Caki2 (cell line): Measurements from ENCODE around the gene ADAMTS2. TPM values are rescaled to one million over a fixed set of nuclear protein-coding genes. Genes with fewer than 3 reads are reported as not detected.

Source experiments
- DNase-seq: peaks from one replicate; pipeline ENCODE4 v3.0.0-alpha.2; 2015; ENCODE audit warnings: low read depth
- in situ Hi-C: cut with HindIII; loops from 2 replicates; pipeline ENCODE4 v1.10.0; 2016; ENCODE audit warnings: low sequenced_read_pairs, low pct_unique_long_range_greater_than_20kb, mixed read lengths
- total RNA-seq: library from RNA; depleted of rRNA; stranded (reverse); fragments of >200 nt; shearing (Covaris generic); gene quantifications from 2 replicates; pipeline ENCODE4 v1.2.3, GENCODE V29; 2014; ENCODE audit warnings: low replicate concordance

The ADAMTS2 gene
- total RNA-seq, 1 experiment from 2014 or later = 5.0 TPM

DNA sequence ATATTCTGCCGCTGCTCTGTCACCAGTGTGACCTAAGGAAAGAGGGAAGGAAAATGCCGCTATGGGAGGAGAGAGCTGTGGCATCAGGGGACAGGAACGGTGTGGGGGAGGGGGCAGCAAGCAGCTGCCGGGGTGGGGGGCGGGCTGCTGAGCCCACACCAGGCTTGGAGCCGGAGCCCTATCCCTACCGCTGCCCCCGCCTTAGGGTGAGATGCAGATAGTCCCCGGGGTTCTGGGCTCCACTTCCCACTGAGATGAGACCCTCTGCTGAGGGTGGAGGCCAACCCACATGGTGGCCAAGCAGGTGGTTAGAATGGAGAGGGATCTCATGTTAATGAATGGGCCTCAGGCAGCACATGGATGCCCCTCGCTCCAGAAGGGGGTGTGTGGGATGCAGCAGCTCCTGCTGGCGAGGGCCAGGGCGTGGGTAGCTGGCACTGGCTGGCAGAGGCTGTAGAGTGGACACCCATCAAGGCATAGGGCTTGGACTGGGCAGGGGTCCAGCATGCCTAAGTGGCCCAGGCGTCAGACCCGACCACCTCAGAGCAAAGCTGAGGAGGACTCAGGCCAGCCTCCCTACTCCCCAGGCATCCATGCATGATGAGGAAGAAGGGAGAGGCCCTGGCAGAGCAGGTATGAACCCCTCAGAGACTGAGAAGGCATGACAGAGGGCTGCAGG, 153.6 kb downstream of the ADAMTS2 start:
- in situ Hi-C loops = no loop called here
- no peak for DNase-seq

DNA sequence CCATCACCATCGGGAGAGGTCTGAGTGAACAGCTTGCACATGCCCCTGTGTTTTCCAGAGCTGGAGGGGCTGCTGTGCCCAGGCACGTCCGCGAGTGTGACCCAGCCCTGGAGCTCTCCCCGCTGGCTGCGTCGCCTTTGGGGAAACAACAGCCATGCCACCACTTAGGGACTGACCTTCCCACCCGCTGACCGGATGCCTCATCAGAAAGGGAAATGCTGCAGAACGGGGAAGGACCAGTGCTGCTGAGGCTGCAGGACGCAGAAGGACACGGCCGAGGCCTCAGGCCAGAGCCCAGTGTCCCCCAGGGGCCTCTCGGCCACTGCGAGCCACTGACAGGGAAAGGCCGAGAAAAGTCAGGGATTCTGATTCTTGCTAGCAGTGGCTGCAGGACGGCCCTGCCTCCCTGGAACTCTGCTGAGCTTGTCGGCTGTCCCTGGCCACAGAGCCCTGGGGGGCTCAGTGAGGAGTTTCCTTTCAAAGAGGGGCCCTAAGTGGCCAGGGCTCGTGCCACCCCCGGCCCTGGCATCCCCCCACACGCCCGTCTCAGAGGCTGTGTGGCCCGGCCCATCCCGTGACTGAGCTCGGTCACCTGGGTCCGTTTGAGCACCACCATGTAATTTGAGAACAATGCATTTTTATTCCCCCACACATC, 154.3 kb downstream of the ADAMTS2 start:
- in situ Hi-C loops = no loop called here
- DNase-seq = no peak

DNA sequence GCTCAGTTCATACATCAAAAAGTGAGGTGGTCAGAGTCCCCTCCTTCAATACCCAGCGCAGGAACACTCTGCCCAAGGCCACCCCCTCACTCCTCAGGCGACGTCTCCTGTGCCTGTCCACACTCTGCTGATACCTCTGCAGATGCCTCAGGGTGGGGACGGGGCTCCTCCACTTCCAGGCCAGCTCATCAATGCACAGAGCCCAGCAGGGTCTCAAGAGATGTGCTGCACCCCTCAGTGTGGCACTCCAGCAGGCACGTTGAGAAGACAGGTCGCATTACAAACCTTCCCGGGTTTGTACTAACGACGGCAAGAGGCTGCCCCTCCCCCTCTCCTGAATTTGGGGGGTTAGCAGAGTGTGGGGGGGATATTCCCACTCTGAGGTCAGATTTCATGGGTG, 156.6 kb downstream of the ADAMTS2 start:
- in situ Hi-C loops = no loop called here
- DNase-seq = no peak

DNA sequence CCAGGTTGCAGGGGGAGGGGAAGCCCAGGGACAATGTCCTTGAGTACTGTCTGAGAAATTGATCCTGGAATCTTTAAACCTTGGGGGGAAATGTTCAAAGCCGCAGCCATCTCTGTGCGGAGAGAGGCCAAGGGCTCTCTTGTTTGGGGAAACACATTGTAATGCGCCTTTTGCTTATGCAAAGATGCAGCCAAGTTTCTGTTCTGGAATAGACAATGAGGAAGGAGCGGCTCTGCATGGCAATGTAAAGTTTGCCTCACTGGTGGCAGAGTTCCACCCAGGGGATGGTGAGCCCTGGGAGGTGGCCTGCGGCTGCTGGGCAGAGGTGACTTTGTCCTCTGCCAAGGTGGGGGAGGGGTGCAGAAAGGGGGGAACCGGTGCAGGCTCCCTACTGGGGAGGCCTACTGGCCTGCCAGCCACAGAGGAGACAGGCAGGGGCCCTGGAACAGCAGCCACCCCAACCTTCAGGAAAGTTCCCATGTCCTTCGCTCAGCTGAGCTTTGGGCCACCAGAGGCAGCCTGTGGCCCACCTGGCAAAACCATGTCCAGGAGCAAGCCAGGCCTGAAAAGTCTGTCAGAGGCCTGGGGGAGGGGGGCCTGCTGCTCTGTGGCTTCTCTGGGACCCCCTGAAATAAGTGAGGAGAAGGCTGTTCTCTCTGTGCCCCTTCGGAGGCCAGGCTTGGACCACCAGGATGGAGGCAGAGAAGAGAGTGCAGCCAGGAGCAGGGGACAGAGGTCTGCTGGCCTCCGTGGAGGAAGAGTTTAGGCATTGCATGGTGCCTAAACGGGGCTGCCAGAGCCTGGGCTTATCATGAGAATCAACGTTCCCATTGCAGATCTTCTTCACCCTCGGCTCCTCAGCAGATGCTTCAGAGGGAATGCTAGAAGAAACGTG, 157.3 kb downstream of the ADAMTS2 start:
- DNase-seq = no peak
- in situ Hi-C loops = no loop called here

DNA sequence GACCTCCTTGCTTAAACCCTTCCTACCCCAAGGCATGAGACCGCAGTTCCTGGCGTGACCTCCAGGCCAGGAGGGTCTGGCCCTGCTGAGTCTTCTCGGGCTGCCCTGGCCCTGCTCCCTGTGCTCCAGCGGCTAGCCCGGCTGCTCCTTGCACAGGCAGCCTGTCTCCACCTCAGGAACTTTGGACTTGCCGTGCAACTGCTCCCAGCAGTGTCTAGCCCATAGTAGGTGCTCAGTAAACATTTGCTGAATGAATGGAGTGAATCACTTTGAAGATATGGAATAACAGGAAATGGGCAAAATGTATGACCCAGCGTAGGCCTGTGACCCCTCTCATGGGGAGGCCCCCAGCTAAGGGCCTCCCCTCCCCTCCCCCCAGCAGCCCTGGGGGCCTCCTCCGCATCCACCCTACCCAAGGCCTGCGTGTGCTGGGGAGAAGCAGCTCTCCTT, 158.0 kb downstream of the ADAMTS2 start:
- DNase-seq = no peak
- in situ Hi-C loops = no loop called here

DNA sequence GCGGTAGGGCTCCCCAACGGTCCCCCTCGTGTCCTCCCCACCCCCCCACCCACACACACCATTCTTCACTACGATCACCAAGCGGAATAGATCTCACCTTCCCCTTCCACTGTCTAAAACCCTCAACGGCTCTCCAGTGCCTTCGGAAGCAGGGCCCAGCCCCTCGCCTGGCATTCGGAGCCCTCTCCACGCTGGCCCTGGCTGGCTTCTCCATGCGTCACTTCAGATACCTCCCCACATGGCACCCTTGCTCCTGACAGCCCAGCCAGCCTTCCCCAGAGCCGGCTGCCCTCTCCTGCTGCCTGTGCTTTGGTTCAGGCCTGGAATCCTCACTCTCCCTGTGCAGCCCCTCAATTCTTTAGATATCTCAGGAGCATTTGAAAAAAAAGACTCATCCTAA, 158.5 kb downstream of the ADAMTS2 start:
- no peak for DNase-seq
- in situ Hi-C loops = no loop called here

DNA sequence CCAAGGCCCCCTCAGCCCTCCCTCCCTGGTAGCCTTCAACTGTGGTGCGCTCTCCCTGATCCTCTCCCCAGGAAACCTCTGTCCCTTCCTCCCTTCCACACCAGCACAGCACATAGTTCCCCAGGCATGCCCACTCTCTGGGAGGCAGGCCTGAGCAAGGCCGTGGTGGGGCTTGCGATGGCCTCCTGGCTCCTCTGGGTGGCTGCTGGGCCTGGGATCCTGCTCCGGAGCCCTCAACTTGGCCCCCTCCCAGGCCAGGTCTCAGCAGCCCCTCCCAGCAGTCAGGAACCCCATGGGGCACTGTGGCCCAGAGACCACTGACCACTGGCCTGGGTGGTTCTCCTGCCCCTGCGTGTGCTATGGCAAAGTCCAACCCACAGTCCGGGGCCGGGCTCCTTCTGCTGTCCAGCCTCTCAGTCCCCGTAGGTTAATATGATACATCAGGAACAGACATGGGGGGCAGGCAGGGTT, 159.3 kb downstream of the ADAMTS2 start:
- in situ Hi-C loops = no loop called here
- no peak for DNase-seq

DNA sequence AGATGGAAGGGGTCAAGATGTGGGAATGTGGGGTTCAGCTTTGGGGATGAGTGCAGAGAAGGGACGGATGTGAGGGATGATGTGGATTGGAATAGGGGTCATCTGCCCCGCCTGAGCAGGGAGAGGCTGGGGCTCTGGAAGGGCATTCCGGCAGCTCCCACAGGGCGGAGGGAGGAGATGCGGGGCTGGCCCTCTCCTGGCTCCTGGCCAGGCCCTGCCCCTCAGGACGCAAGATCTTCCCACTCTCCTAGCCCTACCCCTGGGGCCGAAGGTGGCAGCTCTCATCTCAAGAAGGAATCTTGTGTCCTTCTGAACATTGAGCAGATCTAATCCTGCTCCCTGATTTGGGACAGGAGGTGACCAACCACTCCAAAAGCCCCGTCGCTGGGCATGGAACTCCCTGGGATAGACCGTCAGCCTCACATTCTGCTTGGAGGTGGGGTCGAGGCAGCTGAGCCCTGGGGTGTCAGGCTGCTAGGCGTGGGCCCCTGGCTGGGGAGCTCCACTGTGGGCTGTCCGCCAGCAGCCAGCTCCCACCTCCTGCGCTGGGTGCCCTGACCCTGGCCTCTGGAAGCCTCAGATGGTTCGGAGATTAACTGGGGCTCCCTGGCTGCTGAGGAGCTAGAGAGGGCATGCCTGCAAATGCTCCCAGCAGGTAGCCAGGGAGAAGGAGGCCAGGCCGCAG, 159.9 kb downstream of the ADAMTS2 start:
- no peak for DNase-seq
- in situ Hi-C loops = no loop called here

DNA sequence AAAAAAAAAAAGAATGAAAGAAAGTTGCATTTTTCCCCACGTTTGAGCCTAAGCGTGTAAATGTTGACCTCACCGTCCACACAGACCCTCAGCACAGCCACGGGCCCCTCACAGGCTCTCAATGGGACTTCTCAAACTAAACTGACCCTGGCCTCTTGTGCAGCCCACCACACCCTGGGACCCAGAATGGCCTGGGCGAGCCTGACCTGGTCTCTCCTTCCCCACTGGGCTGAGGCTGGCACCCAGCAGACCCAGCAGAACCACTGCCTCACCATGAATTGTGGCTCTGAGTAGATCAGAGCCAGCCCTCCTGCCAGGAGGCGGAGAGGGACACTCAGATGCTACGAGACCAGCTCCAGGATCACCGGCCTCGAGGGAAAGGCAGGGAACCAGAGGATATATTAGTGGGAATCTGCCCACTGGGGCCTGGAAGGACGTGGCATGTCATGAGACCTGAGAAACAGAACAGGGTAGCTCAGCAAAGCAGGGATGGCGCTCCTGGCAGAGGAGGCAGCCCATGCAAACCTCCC, 160.7 kb downstream of the ADAMTS2 start:
- in situ Hi-C loops = no loop called here
- DNase-seq = no peak

DNA sequence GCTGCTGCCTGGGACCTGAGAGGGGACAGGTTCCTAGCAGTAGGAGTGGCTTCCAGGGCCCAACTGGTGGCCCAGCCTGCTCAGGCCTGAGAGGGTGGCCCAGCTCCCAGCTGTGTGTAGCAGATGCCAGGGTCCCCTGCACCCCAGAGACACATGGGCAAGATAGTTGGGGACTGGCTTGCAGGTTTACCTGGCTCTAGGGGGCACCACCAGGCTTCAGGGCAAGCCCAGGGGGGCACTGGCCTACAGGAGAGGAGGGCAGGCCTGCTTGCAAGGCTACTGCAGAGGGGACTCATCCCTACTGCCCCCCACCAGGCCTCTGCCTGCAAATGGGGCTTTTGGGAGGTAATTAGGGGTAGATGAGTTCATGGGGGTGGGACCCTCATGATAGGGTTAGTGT, 161.8 kb downstream of the ADAMTS2 start:
- in situ Hi-C loops = no loop called here
- DNase-seq = no peak

DNA sequence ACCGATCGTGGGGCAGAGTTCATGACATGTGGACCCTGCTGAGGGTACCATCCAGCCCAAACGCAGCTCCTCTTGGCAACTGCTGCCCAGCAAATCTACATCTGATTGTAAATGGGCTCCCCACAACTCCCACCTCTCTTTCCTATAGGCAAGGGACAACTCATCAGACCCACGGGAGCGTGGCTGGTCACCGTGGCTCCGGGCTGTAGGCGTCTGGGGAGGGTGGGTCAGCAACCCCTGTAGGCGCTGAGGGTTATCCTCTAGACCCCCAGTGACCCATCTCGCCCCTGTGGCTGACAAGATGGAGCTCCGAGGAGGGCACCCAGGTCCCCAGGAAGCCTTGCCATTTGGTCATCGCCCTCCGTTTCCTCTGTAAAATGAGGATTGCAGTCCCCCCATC, 162.7 kb downstream of the ADAMTS2 start:
- DNase-seq = no peak
- in situ Hi-C loops = no loop called here

DNA sequence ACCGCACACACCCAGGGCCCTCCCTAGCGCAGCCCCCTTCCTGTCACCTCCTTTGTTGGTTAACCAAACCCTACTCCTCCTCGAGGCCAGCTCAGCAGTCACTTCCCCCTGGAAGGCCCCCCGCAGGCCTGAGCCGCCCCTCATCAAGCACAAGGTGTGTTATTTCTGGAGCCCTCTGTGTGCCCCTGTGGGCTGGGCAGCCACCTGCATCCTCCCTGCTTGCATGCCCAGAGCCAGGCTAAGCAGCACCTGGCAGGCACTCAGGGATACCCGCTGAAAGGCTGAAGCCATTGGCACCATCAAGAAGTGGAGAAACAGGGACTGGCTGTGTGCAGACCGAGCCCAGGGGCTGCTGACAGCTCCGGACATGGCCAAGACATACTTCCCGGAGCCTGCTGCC, 163.3 kb downstream of the ADAMTS2 start:
- in situ Hi-C loops = no loop called here

DNA sequence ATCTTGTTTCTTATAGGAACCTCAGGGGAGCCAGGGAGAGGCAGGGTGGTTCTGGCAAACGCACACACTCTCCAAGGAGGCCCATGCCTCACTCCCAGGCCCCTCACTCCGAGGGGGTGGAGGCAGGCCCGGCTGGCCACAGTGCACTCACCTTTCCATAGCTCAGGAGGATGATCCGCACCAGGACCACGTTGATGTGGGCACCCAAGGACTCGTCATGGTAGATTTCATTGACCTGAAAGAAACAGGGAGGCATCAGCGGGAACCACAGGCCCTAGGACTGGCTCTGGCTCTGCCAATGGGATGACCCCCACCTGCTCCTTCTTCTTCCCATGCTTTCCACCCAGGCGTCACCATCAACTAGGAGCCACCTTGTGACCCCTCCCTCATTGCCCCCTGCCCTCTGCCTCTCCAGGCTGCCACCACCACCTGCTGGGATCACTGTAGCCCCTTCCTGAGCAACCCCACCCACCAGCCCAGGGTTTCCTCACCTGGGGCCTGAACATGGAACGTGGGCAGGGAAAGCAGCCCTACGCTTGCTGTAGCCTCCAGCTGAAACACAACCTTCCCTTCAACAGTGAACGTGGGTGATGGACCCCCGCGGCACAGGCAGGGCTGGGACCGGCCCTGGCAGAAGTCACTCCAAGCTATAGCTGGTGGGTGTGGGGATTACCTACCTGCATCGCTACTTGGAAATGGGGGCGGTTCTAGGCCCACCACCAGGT, 164.2 kb downstream of the ADAMTS2 start:
- DNase-seq = no peak
- in situ Hi-C loops = no loop called here

More for the DNA sequence above, 163.3 kb downstream of the ADAMTS2 start:
- DNase-seq = no peak

DNA sequence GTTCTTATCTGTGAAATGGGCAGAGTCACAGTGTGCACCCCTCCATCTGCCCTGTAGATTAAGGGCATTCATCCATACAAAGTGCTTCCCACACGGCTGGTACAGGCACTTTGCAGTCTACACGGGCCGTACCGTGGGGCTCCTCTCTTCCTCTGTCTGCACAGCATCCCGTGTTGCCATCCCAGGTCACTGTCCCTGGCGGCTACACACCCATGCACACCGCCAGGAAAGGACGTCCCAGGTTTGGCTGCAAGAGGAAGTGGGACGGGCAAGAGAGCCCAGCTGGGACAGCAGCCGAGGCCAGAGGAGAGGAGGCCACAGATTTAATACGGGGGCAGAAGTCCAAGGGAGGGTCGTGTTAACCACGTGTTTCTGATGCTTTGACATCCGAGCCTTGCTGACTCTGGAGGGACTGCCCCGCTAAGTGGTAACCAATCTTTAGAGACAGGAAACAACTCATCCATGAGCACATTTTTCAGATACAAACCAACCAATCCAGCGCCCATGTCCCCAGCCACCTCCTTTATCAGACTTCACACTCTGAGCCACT, 165.1 kb downstream of the ADAMTS2 start:
- DNase-seq = no peak
- in situ Hi-C loops = no loop called here

DNA sequence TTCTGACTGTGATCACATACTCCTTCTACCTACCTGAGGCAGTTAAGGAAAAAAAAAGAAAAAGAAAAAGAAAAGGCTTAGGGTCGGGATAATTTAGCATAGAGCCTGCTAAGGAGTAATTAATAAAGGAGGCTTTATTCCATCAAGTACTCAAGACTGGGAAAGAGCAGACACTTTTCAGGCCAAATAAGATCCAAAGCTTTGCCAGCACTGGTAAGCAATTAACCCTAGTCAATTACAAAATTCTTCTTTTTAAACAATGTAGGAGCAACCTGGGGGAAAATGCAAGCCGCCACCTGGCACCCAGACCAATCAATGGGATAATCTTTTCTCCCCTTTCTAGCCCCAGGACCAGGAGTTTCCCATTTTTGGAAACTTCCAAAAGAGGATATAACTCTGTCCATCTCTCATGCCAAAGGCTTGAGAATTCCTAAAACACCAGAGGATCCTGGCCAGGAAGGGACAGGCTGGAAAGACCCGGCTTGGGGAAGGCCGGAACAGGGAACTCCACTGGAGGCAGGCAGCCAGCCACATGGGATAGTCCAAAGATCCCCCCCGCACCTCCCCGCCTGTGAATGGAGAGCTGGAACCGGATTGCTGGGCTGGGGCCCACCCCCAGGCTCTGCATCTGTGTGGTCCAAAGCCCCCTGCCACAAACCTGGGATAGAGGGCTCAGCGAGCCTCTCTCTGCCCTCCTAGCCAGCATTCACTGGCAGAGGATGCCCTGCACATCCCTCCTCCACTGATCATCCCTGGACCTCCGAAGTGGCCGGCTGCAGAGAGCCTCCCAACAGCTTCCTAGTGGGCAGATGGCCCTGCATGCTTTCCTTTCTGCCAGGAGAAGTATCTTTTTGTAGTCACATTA, 167.3 kb downstream of the ADAMTS2 start:
- in situ Hi-C loops = no loop called here

DNA sequence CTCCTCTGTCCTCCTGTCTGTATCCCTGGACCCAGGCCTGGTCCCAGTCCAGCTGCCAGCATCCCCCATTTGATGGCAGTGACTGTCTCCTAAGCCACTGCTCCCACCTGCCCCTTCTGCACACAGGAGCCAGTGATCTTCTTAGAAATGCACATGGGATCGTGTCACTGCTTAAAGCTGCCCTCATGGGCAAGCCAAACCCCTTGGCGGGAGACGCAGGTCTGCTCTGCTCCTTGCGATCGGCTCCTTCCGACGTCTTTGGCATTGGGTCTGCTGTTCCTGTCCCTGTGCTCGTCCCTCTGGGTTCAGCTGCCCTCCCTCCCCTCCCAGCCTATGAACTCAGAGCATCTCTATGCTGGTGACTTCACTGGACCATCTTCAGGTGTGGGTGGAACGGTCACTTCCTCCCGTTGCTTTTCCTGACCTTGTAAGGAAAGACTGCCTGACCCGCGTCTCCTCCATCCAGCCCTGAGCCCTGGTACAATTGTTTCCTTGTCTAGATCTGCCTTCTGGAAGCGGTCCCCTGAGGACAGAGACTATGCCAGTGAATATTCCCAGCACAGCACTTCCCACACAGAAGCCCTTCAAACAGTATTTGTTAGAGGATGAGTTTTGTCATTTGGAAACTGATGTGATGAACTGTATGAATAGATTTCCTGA, 168.6 kb downstream of the ADAMTS2 start:
- no peak for DNase-seq
- in situ Hi-C loops = no loop called here

More for the DNA sequence above, 167.3 kb downstream of the ADAMTS2 start:
- DNase-seq = no peak
